Urothelium cell line (cell line): ENCODE results near the gene HM13.
A peak's percentile ranks its signal among the peaks of the same experiment; 100 is the strongest.
"Not testable (repeated sequence)": the region's sequence is repeated elsewhere in the genome, so short reads cannot be mapped to it uniquely, and the experiment has no call there.

Experiments
- DNase-seq: peaks from one replicate; pipeline ENCODE4 v3.0.0; 2011; ENCODE audit warnings: low spot score, mixed read lengths
- FAIRE-seq: peaks from 2 replicates; lab custom pipeline; 2011; peaks lifted over from hg19 to GRCh38; lab: Jason Lieb, UNC

HM13 gene

DNA sequence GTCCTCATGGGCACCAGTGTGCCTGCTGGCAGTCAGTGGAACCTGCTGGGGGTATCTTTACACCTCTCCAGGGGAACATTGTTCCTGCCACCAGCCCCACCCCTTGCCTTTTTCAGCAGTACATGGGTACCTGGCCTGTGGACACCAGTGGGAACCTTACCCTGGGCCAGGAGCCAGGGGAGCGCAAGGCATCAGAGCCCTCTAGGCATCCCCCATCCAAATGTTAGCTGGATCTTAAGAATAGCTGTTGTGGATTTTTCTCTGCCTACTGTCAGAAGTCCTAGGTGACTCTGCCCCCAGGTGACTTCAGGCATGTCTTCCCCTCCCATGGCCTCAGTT lies 52.0 kb downstream of the HM13 start:
- DNase-seq, result no peak
- no peak for FAIRE-seq

- DNase-seq, result peak; percentile 72
- no peak for FAIRE-seq
Observed at GRCh38 chr20:31566658-31567379, 52.6 kb downstream of the HM13 start.

DNA sequence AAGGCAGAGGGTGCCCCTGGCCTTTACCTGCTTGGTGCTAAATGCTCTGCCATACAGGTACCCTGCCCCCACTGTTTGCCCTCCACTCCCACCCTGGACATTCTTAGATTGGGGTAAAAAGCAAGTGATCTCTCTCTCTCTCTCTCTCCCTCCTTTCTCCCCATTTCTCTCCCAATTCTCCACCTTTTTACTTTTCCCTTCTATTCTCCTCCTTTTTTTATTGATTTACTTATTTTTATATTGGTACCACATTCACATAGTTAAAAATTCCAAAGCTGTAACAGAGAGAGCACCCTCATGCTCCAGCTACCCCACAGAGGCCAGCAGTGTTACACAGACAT lies 53.1 kb downstream of the HM13 start:
- DNase-seq (no peak), FAIRE-seq (no peak)

- FAIRE-seq (no peak), DNase-seq (no peak)
Observed at GRCh38 chr20:31568041-31568731, 53.9 kb downstream of the HM13 start.

DNA sequence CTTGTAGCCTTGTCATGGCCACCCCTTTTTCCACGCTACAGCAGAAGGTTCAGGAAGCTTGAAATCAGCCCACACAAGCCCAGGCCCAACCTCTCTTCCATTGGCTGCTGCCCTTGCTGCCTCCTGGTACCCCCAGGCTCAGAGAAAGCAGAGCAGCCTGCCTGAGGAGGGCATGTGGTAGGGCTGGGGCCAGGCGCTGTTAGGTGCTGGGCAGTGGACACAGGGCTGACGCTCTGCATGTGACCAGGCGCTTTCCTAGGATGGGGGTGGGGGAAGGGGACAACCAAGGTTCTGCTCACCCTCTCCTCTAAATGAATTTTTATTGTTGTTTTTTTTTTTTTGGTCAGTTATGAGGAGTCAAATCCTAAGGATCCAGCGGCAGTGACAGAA lies 54.5 kb downstream of the HM13 start:
- no peak for FAIRE-seq
- DNase-seq, result no peak

- FAIRE-seq, result no peak
- peak; percentile 54 for DNase-seq
Observed at GRCh38 chr20:31569163-31570020, 55.1 kb downstream of the HM13 start.

DNA sequence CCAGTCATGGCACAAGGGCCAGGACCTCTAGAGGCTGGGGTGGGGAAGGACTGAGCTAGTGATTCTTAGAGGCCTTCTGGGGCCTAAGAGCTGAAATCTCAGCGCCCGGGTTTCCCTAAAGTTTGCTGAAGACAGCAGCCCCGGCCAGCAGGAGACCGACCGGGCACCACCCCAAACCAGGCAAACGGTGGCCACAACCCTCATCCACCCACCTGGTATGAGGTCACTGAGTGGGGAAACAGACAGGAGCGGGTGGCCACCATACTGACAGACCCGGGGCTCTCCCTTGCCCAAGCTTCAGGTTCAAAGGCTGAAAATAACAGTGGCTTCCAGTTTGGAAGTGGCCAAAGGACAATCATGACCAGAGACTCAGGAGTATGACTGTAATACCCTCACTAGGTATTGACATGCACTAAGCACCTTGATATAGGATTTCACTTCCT lies 55.8 kb downstream of the HM13 start:
- FAIRE-seq (no peak), DNase-seq (no peak)

GRCh38 chr20:31570735-31571617 lies 56.7 kb downstream of the HM13 start:
- DNase-seq (no peak), FAIRE-seq (no peak)

DNA sequence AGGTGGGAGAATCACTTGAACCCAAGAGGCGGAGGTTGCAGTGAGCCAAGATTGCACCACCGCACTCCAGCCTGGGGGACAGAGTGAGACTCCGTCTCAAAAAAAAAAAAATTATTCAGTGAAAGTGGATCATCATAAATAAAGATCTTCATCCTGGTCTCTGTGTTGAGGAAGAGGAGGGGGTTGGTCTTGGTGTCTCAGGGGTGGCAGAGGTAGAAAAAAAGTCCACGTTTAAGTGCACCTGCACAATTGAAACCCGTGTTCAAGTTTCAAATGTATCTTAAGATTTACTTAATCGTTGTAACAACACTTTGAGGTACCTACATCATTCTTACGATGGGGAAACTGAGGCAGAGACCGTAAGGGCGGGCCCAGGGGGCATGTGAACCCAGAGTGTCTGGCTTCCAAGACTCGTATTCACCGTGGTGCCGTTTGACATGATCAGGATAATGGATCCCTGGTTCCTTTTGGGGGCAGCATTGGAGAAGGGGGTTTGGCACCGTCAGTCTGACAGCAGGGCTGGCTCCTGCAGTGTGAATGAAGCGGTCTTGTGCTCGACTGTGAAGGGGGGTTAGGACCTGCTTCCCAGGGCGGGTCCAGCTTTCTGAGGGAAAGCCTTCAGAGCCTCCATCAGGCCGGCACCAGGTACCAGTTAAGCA lies 57.9 kb downstream of the HM13 start:
- no peak for FAIRE-seq
- DNase-seq, result no peak

DNA sequence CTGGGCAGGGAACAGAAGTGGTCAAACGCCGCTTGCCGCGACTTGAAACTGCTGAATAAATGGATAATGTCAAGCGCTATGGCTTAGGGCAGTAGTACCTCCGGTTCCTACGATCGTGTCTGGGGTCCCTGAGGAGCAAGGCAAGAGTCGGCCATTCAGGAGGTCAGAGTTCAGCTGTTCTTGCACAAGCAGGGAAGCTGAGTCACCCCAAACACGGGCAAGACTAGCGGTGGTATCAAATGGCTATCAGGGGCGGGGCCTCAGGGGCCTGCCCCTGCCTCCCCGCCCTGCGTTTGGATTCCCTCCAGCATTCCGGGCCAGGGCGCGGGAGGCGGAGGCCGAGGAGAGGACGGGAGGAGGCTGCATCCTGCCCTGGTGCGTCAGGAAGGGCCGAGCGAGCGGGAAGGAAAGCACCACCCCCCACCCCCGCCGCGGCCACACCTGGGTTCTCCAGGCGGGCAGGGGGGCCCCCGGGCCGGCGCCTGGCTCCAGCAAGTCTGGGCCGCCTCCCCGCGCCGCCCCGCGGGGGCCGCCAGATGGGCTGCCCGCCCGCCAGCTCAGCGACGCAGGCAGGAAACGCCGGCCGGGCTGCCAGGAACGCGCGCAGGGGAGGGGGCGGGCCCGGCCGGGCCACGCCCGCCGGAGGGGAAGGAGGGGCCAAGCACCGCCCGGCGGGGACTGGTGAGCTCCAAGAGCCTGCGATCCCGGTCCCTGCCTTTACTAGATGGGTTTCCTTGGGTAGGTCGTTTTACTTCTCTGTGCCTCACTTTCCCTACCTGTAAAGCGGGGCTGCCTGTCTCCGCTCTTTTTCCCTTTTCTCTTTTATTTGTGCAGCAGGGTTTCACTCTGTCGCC lies 58.7 kb downstream of the HM13 start:
- DNase-seq (peak; percentile 98), FAIRE-seq (peak; percentile 77)

GRCh38 chr20:31573555-31574321 lies 59.5 kb downstream of the HM13 start:
- DNase-seq, result no peak
- no peak for FAIRE-seq

DNA sequence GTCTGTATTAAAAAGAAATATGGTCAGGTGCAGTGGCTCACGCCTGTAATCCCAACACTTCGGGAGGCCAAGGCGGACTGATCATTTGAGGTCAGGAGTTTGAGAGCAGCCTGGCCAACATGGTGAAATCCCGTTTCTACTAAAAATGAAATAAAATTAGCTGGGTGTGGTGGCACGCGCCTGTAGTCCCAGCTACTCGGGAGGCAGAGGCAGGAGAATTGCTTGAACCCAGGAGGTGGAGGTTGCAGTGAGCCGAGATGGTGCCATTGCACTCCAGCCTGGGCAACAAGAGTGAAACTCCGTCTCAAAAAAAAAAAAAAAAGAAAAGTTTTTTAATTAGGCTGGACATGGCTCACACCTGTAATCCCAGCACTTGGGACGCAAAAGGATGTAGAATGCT lies 60.7 kb downstream of the HM13 start:
- FAIRE-seq, DNase-seq: not testable (repeated sequence)

- FAIRE-seq (no peak), DNase-seq (no peak)
Observed at GRCh38 chr20:31576751-31577150, 62.5 kb downstream of the HM13 start.

GRCh38 chr20:31577194-31577593 lies 63.0 kb downstream of the HM13 start:
- DNase-seq (no peak), FAIRE-seq (no peak)

- no peak for DNase-seq
- FAIRE-seq, result no peak
Observed at GRCh38 chr20:31578448-31579138, 64.4 kb downstream of the HM13 start.

- FAIRE-seq (no peak), DNase-seq (no peak)
Observed at GRCh38 chr20:31579245-31579644, 65.0 kb downstream of the HM13 start.

DNA sequence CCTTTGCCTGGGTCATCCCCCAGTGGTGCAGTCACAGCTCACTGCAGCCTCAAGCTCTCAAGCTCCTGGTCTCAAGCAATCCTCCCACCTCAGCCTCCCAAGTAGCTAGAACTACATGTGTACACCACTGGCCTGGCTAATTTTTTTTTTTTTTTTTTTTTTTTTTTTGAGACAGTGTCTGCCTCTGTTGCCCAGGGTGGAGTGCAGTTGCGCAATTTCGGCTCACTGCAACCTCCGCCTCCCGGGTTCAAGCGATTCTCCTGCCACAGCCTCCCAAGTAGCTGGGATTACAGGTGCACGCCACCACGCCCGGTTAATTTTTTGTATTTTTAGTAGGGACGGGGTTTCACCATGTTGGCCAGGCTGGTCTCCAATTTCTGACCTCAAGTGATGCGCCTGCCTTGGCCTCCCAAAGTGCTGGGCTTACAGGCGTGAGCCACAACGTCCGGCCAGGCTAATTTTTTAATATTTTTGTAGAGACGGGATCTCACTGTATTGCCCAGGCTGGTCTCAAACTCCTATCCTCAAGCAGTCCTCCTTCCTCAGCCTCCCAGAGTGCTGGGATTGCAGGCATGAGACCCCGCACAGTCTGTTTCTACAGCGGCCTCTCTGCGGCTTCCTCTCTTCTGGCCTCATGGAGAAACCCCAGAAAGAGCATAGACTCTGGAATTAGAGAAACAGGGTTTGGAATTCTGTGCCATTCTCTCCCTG lies 65.9 kb downstream of the HM13 start:
- not testable (repeated sequence) for DNase-seq, FAIRE-seq
